HG03045 (cell line): ENCODE data around the gene GRPEL2.

Source experiments
- ATAC-seq: cut with Tn5 transposase; IDR thresholded peaks from one replicate; pipeline ENCODE4 v1.9.1; 2021; ENCODE audit warnings: mild to moderate bottlenecking, moderate library complexity; ENCODE audit not compliant: unreplicated experiment

The GRPEL2 gene

GRCh38 chr5:149355688-149356087, 10.4 kb downstream of the GRPEL2 start:
- ATAC-seq: no peak

- no peak for ATAC-seq
These were observed 11.1 kb downstream of the GRPEL2 start for GRCh38 chr5:149356391-149356790.

- ATAC-seq: peak; percentile 100
These were observed 12.3 kb downstream of the GRPEL2 start, which contains the start of gene PCYOX1L for GRCh38 chr5:149357370-149358293. Gene PCYOX1L, plus strand, starts transcription at chr5:149358046. Its CDS starts 23 bp downstream, at chr5:149358069.

GRCh38 chr5:149358294-149358651, 13.0 kb downstream of the GRPEL2 start:
- ATAC-seq: peak; percentile 12

GRCh38 chr5:149358868-149359495, 13.7 kb downstream of the GRPEL2 start:
- no peak for ATAC-seq

GRCh38 chr5:149360272-149360671, 15.0 kb downstream of the GRPEL2 start:
- no peak for ATAC-seq

GRCh38 chr5:149362541-149362940, 17.2 kb downstream of the GRPEL2 start:
- ATAC-seq: no peak

GRCh38 chr5:149363358-149363757, 18.1 kb downstream of the GRPEL2 start:
- no peak for ATAC-seq

GRCh38 chr5:149363936-149364335, 18.6 kb downstream of the GRPEL2 start:
- no peak for ATAC-seq

- ATAC-seq: no peak
These were observed 19.4 kb downstream of the GRPEL2 start for GRCh38 chr5:149364719-149365118.

- no peak for ATAC-seq
These were observed 20.1 kb downstream of the GRPEL2 start for GRCh38 chr5:149365418-149365817.

GRCh38 chr5:149366169-149366729, 20.9 kb downstream of the GRPEL2 start:
- no peak for ATAC-seq

- ATAC-seq: peak; percentile 56
These were observed 22.1 kb downstream of the GRPEL2 start for GRCh38 chr5:149367249-149367971.

GRCh38 chr5:149367972-149368645, 22.8 kb downstream of the GRPEL2 start:
- no peak for ATAC-seq

- ATAC-seq: no peak
These were observed 25.6 kb downstream of the GRPEL2 start for GRCh38 chr5:149370878-149371277.

GRCh38 chr5:149371296-149371962, 26.1 kb downstream of the GRPEL2 start:
- peak; percentile 85 for ATAC-seq

GRCh38 chr5:149372076-149372795, 26.9 kb downstream of the GRPEL2 start:
- no peak for ATAC-seq

- ATAC-seq: no peak
These were observed 27.6 kb downstream of the GRPEL2 start for GRCh38 chr5:149372932-149373331.

- no peak for ATAC-seq
These were observed 29.0 kb downstream of the GRPEL2 start for GRCh38 chr5:149374303-149374702.
